Caco-2 (cell line): ENCODE measurements around the gene NUDCD3. TPM values are rescaled to one million over a fixed set of nuclear protein-coding genes. Genes with fewer than 3 reads are reported as not detected.

ENCODE experiments used
- BruUV-seq: library from RNA; stranded (reverse); fragments of 400-500 nt; replicated peaks from 2 replicates; lab custom pipeline; 2021; lab: Mats Ljungman, UMichigan
- CTCF ChIA-PET: fragments of 300-600 bp; sonication (Branson Sonifier 250); formaldehyde crosslinking; loops from one replicate; lab custom pipeline; 2022; ENCODE audit warnings: antibody characterized with exemption; lab: Charles Lee
- POLR2A ChIA-PET: fragments of 300-600 bp; sonication (Branson Sonifier 250); formaldehyde crosslinking; loops from one replicate; lab custom pipeline; 2022; ENCODE audit warnings: antibody characterized with exemption; lab: Charles Lee
- DNase-seq, 2 experiments: peaks; one replicate each; pipeline versions ENCODE4 v3.0.0 to v3.0.0-alpha.2; 2020 to 2022
- H3K27me3 ChIP-seq: replicated peaks from 2 replicates; pipeline ENCODE4 v1.6.0; 2011; ENCODE audit warnings: low read length; ENCODE audit not compliant: control insufficient read depth, insufficient read depth
- H3K36me3 ChIP-seq: 2 replicates; pipeline ENCODE4 v1.5.1; 2011; ENCODE audit warnings: low read length; ENCODE audit not compliant: control insufficient read depth, insufficient read depth
- H3K4me1 ChIP-seq: fragments of 250-450 bp; sonication (Bioruptor Pico); 2 replicates; pipeline ENCODE4 v1.5.1; 2020; ENCODE audit warnings: mild to moderate bottlenecking
- H3K4me3 ChIP-seq: 2 replicates; pipeline ENCODE4 v1.5.1; 2011; ENCODE audit warnings: low read depth, mild to moderate bottlenecking, control low read depth, low read length
- H3K9me3 ChIP-seq: fragments of 250-450 bp; sonication (Bioruptor Pico); 2 replicates; pipeline ENCODE4 v1.5.1; 2020; ENCODE audit warnings: mild to moderate bottlenecking, moderate library complexity
- H3K27ac Mint-ChIP-seq: one replicate; pipeline ENCODE4 v1.8.0; 2022; ENCODE audit warnings: mixed read lengths; ENCODE audit not compliant: unreplicated experiment
- H3K27me3 Mint-ChIP-seq: one replicate; pipeline ENCODE4 v1.8.0; 2022; ENCODE audit warnings: mixed read lengths; ENCODE audit not compliant: insufficient read depth, unreplicated experiment
- H3K36me3 Mint-ChIP-seq: one replicate; pipeline ENCODE4 v1.8.0; 2022; ENCODE audit warnings: mild to moderate bottlenecking, mixed read lengths; ENCODE audit not compliant: insufficient read depth, unreplicated experiment
- H3K4me1 Mint-ChIP-seq: one replicate; pipeline ENCODE4 v1.8.0; 2022; ENCODE audit warnings: low read depth, mixed read lengths; ENCODE audit not compliant: unreplicated experiment
- H3K4me3 Mint-ChIP-seq: one replicate; pipeline ENCODE4 v1.8.0; 2022; ENCODE audit warnings: mild to moderate bottlenecking, moderate library complexity, mixed read lengths; ENCODE audit not compliant: unreplicated experiment
- H3K9me3 Mint-ChIP-seq: one replicate; pipeline ENCODE4 v1.8.0; 2022; ENCODE audit warnings: mixed read lengths; ENCODE audit not compliant: unreplicated experiment
- CTCF ChIP-seq, 2 experiments: fragments of 200-600 bp in 1 of 2; IDR thresholded peaks; 1 replicate in 1 of 2; 2 replicates in 1 of 2; pipeline versions ENCODE4 v1.5.1 to v1.8.0; 2011 to 2022; ENCODE audit warnings: antibody characterized with exemption in 1 of 2, control low read depth in 1 of 2, inconsistent platforms in 1 of 2, low read depth in 1 of 2, low read length in 1 of 2, mild to moderate bottlenecking in 1 of 2, moderate library complexity in 1 of 2; ENCODE audit not compliant: insufficient read depth in 1 of 2, severe bottlenecking in 1 of 2, unreplicated experiment in 1 of 2
- intact Hi-C: fragments of 100-400 bp; cut with micrococcal nuclease; formaldehyde crosslinking; loops from one replicate; pipeline ENCODE4 v1.10.0; 2022; ENCODE audit not compliant: unreplicated experiment
- total RNA-seq: library from RNA; stranded (reverse); gene quantifications from 2 replicates; pipeline ENCODE4 v1.2.3, GENCODE V29; 2022

NUDCD3 gene
- total RNA-seq, 1 experiment from 2014 or later, result 116 TPM

GRCh38 chr7:44393238-44394111 lies 97.0 kb downstream of the NUDCD3 start:
- Mint-ChIP-seq H3K27me3 (no peaks in the 10 kb centered on the region), H3K4me3 (no peak overlapping the region), H3K27ac (no peak overlapping the region), H3K9me3 (no peaks in the 10 kb centered on the region), H3K36me3 (peaks cover 21% of the 10 kb centered on the region), H3K4me1 (no peaks in the 10 kb centered on the region)
- CTCF ChIA-PET, result no interaction called here
- POLR2A ChIA-PET, result interaction anchor here (0.6 kb wide), 1 partner anchor 117 kb away, joined by 3 read pairs; no protein-coding TSS in a partner anchor
- no peaks in the 10 kb centered on the region for H3K9me3 ChIP-seq
- H3K27me3 ChIP-seq, result no peaks in the 10 kb centered on the region
- no TSS peak for BruUV-seq
- peaks cover 1% of the 10 kb centered on the region for H3K36me3 ChIP-seq
- DNase-seq, result no peak
- no peaks in the 10 kb centered on the region for H3K4me1 ChIP-seq
- intact Hi-C loops, result no loop called here
- no peak for TF ChIP-seq CTCF (IDR thresholded peaks at IDR 0.05; ENCODE audit: insufficient read depth in 1 of 2, low read depth in 1 of 2, low read length in 1 of 2, severe bottlenecking in 1 of 2, unreplicated experiment in 1 of 2)
- no peak overlapping the region for H3K4me3 ChIP-seq

- ChIA-PET POLR2A (no interaction called here), CTCF (no interaction called here)
- no peak for DNase-seq
- H3K27me3 ChIP-seq, result no peaks in the 10 kb centered on the region
- no peak for TF ChIP-seq CTCF (IDR thresholded peaks at IDR 0.05; ENCODE audit: insufficient read depth in 1 of 2, low read depth in 1 of 2, low read length in 1 of 2, severe bottlenecking in 1 of 2, unreplicated experiment in 1 of 2)
- H3K4me3 ChIP-seq, result no peak overlapping the region
- H3K4me1 Mint-ChIP-seq, result no peaks in the 10 kb centered on the region
- no peak overlapping the region for H3K4me3 Mint-ChIP-seq
- no peak overlapping the region for H3K27ac Mint-ChIP-seq
- H3K36me3 Mint-ChIP-seq, result peaks cover 25% of the 10 kb centered on the region
- no TSS peak for BruUV-seq
- no peaks in the 10 kb centered on the region for H3K4me1 ChIP-seq
- H3K36me3 ChIP-seq, result peaks cover 1% of the 10 kb centered on the region
- H3K9me3 Mint-ChIP-seq, result no peaks in the 10 kb centered on the region
- H3K27me3 Mint-ChIP-seq, result no peaks in the 10 kb centered on the region
- intact Hi-C loops, result no loop called here
- H3K9me3 ChIP-seq, result no peaks in the 10 kb centered on the region
Observed at GRCh38 chr7:44392618-44393010, 97.8 kb downstream of the NUDCD3 start.

- H3K27me3 Mint-ChIP-seq, result no peaks in the 10 kb centered on the region
- H3K4me1 ChIP-seq, result no peaks in the 10 kb centered on the region
- H3K36me3 Mint-ChIP-seq, result peaks cover 31% of the 10 kb centered on the region
- H3K4me1 Mint-ChIP-seq, result no peaks in the 10 kb centered on the region
- H3K36me3 ChIP-seq, result peaks cover 1% of the 10 kb centered on the region
- H3K27ac Mint-ChIP-seq, result no peak overlapping the region
- H3K4me3 ChIP-seq, result no peak overlapping the region
- TF ChIP-seq CTCF (IDR thresholded peaks at IDR 0.05; ENCODE audit: insufficient read depth in 1 of 2, low read depth in 1 of 2, low read length in 1 of 2, severe bottlenecking in 1 of 2, unreplicated experiment in 1 of 2), result no peak
- BruUV-seq, result no TSS peak
- no peaks in the 10 kb centered on the region for H3K9me3 Mint-ChIP-seq
- H3K4me3 Mint-ChIP-seq, result no peak overlapping the region
- no peaks in the 10 kb centered on the region for H3K9me3 ChIP-seq
- ChIA-PET POLR2A (no interaction called here), CTCF (no interaction called here)
- no peak for DNase-seq
- H3K27me3 ChIP-seq, result no peaks in the 10 kb centered on the region
- intact Hi-C loops, result no loop called here
Observed at GRCh38 chr7:44391746-44392617, 98.5 kb downstream of the NUDCD3 start.
